ENCODE results near the gene HINT3. TPM values are rescaled to one million over a fixed set of nuclear protein-coding genes. Genes with fewer than 3 reads are reported as not detected.
A peak's percentile ranks its signal among the peaks of the same experiment; 100 is the strongest.
"Not testable (repeated sequence)": the region's sequence is repeated elsewhere in the genome, so short reads cannot be mapped to it uniquely, and the experiment has no call there.

HINT3 gene
- total RNA-seq, 2 experiments from 2014 or later = 10.6 to 10.8 TPM

DNA sequence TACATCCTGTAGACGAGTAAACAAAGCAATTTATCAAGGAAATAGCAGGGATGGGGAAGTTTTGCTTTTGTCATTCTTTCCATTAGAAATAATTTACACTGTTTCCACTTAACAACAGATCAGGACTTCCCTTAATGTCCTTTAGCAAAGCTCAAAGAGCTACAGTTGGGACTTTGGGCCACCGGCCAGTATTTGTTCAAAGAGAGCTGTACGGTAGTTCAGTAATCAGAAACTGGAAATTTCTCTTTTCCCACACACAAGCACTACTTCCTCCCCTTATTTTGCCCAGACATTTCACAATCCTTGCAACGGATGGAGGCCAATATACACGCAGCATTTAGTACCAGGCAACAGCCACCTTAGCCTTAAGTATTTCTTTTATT is 12.1 kb upstream of the HINT3 start:
- H3K27me3 Mint-ChIP-seq = peaks cover 23% of the 10 kb centered on the region

DNA sequence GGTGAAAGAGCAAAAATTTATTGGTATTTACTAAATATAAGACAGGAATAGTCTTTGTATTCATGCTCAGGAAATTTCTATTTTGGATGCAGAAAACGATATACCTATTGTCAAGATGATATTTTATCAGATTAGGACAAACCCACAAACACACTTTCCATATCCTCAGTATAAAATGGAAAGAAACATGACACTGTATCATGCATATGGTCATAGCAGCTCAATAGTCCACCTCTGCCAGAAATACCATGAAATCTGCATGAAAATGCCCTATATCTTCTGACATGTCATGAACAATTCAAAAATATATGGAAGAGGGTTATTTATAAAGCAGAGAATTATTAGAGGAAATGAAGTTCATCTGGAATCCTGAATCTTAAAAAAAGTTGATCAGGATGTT is 11.7 kb upstream of the HINT3 start:
- DNase-seq (no peak), ATAC-seq (ENCODE audit: low read depth) (no peak)
- H3K36me3 Mint-ChIP-seq = no peaks in the 10 kb centered on the region
- no peaks in the 10 kb centered on the region for H3K9me3 Mint-ChIP-seq
- H3K27me3 Mint-ChIP-seq = peaks cover 18% of the 10 kb centered on the region
- no peak overlapping the region for H3K27ac Mint-ChIP-seq
- POLR2A ChIA-PET = no interaction called here
- peaks cover 3% of the 10 kb centered on the region for H3K4me1 Mint-ChIP-seq
- no peak overlapping the region for H3K4me3 Mint-ChIP-seq

More for the DNA sequence above, 12.1 kb upstream of the HINT3 start:
- POLR2A ChIA-PET = no interaction called here
- ATAC-seq (ENCODE audit: low read depth) = no peak
- no peak for DNase-seq
- Mint-ChIP-seq H3K9me3 (no peaks in the 10 kb centered on the region), H3K36me3 (no peaks in the 10 kb centered on the region), H3K4me3 (no peak overlapping the region), H3K27ac (no peak overlapping the region), H3K4me1 (peaks cover 3% of the 10 kb centered on the region)

DNA sequence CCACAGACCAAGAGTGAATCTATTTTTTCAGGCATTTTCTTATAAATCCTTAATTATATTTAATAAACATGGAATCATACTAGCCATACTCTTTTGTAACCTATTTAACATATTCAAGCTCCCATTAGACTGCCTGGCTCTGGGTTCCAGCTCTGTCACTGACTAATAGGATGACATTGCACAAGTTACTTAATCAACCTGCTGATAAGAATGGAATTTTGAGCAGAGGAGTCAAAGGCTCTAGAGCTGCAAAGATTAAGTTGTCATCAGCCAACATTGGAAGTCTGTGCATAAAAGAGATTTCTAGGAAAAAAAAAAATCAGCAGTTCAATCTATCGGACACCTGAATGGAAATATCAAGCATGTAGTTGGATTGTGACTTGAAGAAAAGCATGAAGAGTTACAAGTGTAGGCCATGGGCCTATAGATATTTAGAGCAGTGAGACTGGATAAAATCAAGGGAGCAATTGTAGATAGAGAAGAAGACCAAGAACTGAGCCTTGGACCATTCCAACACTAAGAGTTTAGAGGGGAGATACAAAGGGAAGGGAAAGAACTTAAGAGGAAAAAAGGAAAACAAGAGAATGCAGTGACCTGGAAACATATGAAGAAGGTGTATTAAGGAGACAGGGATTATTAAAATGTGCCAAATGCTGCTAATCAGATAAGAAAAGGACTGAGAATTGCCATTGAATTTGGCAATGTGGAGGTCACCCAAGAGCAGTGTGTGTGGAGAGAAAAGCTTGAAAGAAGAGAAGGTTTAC is 11.0 kb upstream of the HINT3 start:
- POLR2A ChIA-PET = no interaction called here
- Mint-ChIP-seq H3K4me3 (no peak overlapping the region), H3K27me3 (peaks cover 17% of the 10 kb centered on the region)

DNA sequence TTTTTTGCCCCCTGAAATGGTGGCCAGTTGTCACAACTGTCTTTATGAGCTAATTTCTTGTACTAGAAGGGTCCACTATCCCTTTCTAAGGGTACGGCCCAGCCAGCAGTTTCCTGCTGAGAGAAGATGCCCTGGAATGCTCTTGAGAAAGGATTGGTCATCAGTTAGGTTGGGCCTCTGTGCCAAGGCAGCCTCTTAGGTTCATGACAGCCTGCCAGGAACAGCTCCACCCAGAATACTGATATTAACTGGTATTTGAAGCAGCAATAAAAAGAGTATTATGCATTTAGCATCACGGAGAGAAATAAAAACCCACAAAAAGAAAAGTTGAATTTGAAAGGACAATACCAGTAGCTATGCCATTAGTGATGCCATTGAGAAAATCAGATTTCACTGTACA is 9.0 kb upstream of the HINT3 start:
- H3K27me3 Mint-ChIP-seq = peaks cover 15% of the 10 kb centered on the region
- H3K4me1 Mint-ChIP-seq = peaks cover 3% of the 10 kb centered on the region
- POLR2A ChIA-PET = no interaction called here
- H3K36me3 Mint-ChIP-seq = no peaks in the 10 kb centered on the region
- DNase-seq (no peak), ATAC-seq (ENCODE audit: low read depth) (no peak)
- H3K4me3 Mint-ChIP-seq = no peak overlapping the region
- no peaks in the 10 kb centered on the region for H3K9me3 Mint-ChIP-seq
- H3K27ac Mint-ChIP-seq = no peak overlapping the region

More for the DNA sequence above, 11.0 kb upstream of the HINT3 start:
- ATAC-seq (ENCODE audit: low read depth) (no peak), DNase-seq (no peak)
- H3K27ac Mint-ChIP-seq = no peak overlapping the region
- H3K4me1 Mint-ChIP-seq = peaks cover 3% of the 10 kb centered on the region
- no peaks in the 10 kb centered on the region for H3K36me3 Mint-ChIP-seq
- H3K9me3 Mint-ChIP-seq = no peaks in the 10 kb centered on the region

DNA sequence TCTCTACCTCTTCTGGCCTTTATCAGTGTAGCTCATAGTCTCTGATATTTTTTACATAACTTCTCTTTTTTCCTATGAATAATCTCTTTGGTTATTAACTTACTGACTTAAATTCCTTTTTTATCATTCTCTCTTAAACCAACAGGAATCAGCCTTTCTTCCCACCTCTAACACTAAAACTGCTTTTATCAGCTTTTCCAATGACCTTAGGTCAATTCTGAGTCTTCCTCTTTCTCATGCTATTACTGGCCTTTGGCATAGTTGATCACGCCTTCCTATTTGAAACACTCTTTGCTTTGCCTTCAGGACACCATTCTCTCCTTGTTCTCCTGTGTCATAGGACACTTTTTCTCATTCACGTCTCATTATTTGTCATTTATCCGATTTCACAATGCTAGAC is 8.1 kb upstream of the HINT3 start:
- no peaks in the 10 kb centered on the region for H3K9me3 Mint-ChIP-seq
- peaks cover 12% of the 10 kb centered on the region for H3K27me3 Mint-ChIP-seq
- POLR2A ChIA-PET = no interaction called here
- no peaks in the 10 kb centered on the region for H3K4me1 Mint-ChIP-seq
- H3K4me3 Mint-ChIP-seq = no peak overlapping the region
- DNase-seq = no peak
- no peak overlapping the region for H3K27ac Mint-ChIP-seq
- no peaks in the 10 kb centered on the region for H3K36me3 Mint-ChIP-seq
- ATAC-seq (ENCODE audit: low read depth) = no peak

DNA sequence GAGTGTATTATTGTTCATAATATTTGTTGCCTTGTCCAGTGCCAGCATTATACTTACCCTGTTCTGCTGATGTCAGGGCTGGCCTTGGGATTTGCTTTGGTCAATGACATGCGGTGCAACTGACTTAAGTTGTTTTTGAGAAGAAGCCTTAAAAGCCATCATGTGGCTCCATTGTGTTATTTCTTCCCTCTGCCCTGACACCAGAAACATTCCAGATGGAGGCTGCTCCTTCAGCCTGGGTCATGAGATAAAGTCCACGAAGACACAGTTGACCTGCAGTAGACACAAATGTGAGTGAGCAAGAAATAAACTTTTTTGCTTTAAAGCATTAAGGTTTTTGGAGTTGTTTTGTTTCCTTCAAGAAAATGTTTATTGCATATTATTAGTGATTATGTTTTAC is 7.5 kb upstream of the HINT3 start:
- H3K9me3 Mint-ChIP-seq = no peaks in the 10 kb centered on the region
- H3K27ac Mint-ChIP-seq = no peak overlapping the region
- no peak for ATAC-seq (ENCODE audit: low read depth)
- no peaks in the 10 kb centered on the region for H3K36me3 Mint-ChIP-seq
- no peaks in the 10 kb centered on the region for H3K4me1 Mint-ChIP-seq
- H3K4me3 Mint-ChIP-seq = no peak overlapping the region
- no peak for DNase-seq
- peaks cover 12% of the 10 kb centered on the region for H3K27me3 Mint-ChIP-seq
- POLR2A ChIA-PET = no interaction called here

DNA sequence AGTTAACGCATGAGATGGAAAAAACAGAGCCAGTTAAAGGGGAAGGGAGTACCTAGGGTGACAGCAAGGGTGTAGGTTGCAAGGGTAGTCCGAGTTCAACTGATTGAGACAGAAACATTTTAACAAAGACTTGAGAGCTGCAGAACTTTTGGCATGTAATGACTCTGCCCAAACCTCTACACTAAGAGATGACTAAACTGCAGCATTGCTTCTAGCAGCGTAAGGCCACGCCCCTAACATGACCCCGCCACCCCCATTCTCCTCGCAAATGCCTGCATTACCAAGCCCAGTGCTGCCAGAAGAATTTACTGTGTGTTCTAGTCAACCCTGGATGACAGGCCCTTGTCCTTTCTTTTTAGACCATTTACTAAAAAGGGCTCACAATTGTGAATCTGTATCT is 6.3 kb upstream of the HINT3 start:
- no peaks in the 10 kb centered on the region for H3K9me3 Mint-ChIP-seq
- peaks cover 12% of the 10 kb centered on the region for H3K27me3 Mint-ChIP-seq
- H3K4me3 Mint-ChIP-seq = no peak overlapping the region
- ATAC-seq (ENCODE audit: low read depth) = no peak
- POLR2A ChIA-PET = no interaction called here
- H3K4me1 Mint-ChIP-seq = peaks cover 1% of the 10 kb centered on the region
- H3K36me3 Mint-ChIP-seq = no peaks in the 10 kb centered on the region
- no peak overlapping the region for H3K27ac Mint-ChIP-seq
- no peak for DNase-seq

DNA sequence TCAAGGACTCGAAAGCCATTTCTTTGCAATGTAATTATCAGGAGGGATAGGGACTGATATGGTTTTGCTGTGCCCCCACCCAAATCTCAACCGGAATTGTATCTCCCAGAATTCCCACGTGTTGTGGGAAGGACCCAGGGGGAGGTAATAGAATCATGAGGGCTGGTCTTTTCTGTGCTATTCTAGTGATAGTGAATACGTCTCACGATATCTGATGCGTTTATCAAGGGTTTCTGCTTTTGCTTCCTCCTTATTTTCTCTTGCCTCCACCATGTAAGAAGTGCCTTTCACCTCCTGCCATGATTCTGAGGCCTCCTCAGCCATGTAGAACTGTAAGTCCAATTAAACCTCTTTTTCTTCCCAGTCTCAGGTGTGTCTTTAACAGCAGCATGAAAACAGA is 5.9 kb upstream of the HINT3 start:
- H3K27me3 Mint-ChIP-seq = peaks cover 12% of the 10 kb centered on the region
- H3K36me3 Mint-ChIP-seq; H3K4me3 Mint-ChIP-seq; H3K4me1 Mint-ChIP-seq; H3K9me3 Mint-ChIP-seq; ATAC-seq (ENCODE audit: low read depth); H3K27ac Mint-ChIP-seq; DNase-seq: not testable (repeated sequence)
- POLR2A ChIA-PET = interaction anchor here (3.0 kb wide), 1 partner anchor 161 kb away, joined by 19 read pairs; the partner anchor contains the start of gene NCOA7

DNA sequence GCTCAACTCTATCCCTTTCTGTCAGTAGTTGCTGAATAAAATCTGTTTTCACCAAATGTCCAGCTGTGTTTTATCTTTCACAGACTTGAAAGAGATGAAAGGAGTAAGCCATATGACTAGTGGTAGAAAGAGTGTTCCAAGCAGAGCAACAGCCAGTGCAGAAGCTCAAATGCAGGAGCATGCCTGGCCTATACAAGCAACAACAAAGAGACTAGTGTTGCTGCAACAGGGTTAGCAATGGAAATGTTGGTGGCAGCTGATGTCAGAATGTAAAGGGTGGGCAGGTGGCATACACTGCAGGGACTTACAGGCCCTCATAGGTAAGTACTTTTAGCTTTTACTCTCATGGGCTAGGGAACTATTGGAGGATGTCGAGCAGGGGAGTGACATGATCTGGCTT is 5.2 kb upstream of the HINT3 start:
- Mint-ChIP-seq H3K4me3 (no peak overlapping the region), H3K4me1 (peaks cover 6% of the 10 kb centered on the region), H3K27ac (no peak overlapping the region), H3K9me3 (no peaks in the 10 kb centered on the region), H3K36me3 (no peaks in the 10 kb centered on the region), H3K27me3 (peaks cover 12% of the 10 kb centered on the region)
- POLR2A ChIA-PET = interaction anchor here (0.6 to 3.0 kb wide), 3 partner anchors 33 to 170 kb away, joined by 3 to 19 read pairs (median 9); partner anchors contain the start of gene NCOA7
- ATAC-seq (ENCODE audit: low read depth) = no peak
- DNase-seq = no peak

DNA sequence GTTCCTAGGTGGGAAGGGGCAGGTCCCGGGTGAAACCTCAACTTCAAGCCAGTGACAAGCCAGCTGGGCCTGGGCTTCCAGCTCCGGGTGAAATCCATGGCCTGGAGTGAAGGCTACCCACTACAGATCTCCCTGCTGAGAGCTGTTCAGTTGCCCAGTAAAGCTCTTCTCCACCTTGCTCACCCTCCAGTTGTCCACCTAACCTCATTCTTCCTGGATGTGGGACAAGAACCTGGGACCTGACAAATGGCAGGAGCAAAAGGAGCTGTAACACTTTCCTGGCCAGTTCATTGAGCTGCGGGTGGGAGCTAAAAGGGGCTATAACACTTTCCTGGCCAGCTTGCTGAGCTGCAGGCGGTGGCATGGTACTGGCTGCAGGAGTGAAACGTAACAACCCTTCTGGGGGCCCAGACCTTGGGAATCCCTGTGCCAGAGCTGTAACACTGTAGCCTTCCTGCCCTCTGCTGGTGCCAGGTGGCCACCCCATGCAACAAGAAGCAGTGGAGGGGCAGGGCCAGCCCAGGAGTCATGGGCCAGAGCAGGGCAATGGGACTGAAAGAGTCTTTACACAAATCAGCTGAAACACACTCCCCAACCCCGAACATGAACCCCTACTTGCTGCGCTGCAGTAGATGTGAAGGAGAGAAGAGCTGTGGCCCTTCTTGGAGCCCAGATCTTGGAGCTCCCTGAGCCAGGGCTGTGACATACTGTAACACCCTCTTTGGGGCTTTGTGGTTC is 3.6 kb upstream of the HINT3 start:
- H3K4me1 Mint-ChIP-seq = peaks cover 6% of the 10 kb centered on the region
- H3K27me3 Mint-ChIP-seq = peaks cover 10% of the 10 kb centered on the region
- POLR2A ChIA-PET = interaction anchor here (0.9 to 3.0 kb wide), 2 partner anchors 34 to 163 kb away, joined by 3 to 19 read pairs; partner anchors contain the start of gene NCOA7
- H3K27ac Mint-ChIP-seq = no peak overlapping the region
- no peaks in the 10 kb centered on the region for H3K36me3 Mint-ChIP-seq
- no peak overlapping the region for H3K4me3 Mint-ChIP-seq
- no peak for ATAC-seq (ENCODE audit: low read depth)
- peak; percentile 38 for DNase-seq
- no peaks in the 10 kb centered on the region for H3K9me3 Mint-ChIP-seq

DNA sequence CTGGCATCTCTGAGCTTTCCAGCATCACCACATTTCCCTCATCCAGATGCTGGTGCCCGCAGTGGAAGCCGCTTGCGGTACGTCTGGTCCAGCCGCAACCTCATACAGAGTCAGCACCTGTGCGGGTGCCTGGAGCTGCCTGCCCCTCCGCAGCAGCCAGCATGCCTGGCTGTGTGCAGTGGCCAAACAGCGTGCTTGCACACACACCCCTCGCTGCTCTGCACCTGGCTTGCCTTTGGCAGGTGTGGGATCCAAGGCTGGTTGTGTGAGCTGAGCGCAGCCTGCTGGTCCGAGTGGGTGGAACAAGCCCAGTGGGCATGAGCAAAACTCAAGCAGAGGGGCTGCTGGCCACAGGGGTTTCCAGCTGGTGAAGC is 3.1 kb upstream of the HINT3 start:
- Mint-ChIP-seq H3K4me1 (peaks cover 6% of the 10 kb centered on the region), H3K36me3 (no peaks in the 10 kb centered on the region), H3K27me3 (peaks cover 10% of the 10 kb centered on the region), H3K27ac (no peak overlapping the region), H3K4me3 (no peak overlapping the region), H3K9me3 (no peaks in the 10 kb centered on the region)
- POLR2A ChIA-PET = interaction anchor here (0.9 to 3.0 kb wide), 2 partner anchors 35 to 164 kb away, joined by 3 to 19 read pairs; partner anchors contain the start of gene NCOA7
- ATAC-seq (ENCODE audit: low read depth) (no peak), DNase-seq (no peak)

DNA sequence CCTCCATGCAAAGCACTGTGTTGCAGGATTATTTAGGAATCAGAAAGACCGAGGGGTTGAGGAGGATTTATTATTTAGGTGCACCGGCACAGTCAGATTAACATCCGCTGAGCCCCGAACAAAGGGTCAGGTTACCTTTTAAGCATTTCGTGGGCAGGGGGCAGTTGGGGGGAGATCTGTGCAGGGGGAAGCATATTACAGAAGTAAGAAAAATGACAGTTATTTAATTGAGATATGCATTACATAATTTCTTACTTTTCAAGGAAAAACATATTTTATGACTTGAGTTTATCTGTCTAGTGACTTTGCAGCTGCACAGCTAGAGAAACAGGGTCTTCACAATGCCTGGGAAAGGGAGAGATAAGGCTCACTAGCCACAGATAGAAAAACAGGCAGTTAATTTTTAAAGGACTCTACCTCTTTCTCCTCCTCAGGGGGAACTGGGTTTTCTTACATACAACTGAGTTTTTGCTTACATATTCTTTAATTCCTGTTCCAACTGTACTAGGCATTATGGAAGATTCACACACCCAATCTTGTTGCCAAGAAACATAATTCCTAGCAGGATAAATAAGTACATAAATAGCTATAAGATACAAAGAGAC is 1.7 kb upstream of the HINT3 start:
- Mint-ChIP-seq H3K36me3 (no peaks in the 10 kb centered on the region), H3K27ac (no peak overlapping the region), H3K4me3 (no peak overlapping the region), H3K9me3 (no peaks in the 10 kb centered on the region), H3K27me3 (peaks cover 10% of the 10 kb centered on the region), H3K4me1 (peaks cover 6% of the 10 kb centered on the region)
- DNase-seq (no peak), ATAC-seq (ENCODE audit: low read depth) (no peak)
- POLR2A ChIA-PET = interaction anchor here (0.5 to 3.4 kb wide), 3 partner anchors 36 to 164 kb away, joined by 3 to 63 read pairs (median 25); partner anchors contain the start of gene NCOA7

DNA sequence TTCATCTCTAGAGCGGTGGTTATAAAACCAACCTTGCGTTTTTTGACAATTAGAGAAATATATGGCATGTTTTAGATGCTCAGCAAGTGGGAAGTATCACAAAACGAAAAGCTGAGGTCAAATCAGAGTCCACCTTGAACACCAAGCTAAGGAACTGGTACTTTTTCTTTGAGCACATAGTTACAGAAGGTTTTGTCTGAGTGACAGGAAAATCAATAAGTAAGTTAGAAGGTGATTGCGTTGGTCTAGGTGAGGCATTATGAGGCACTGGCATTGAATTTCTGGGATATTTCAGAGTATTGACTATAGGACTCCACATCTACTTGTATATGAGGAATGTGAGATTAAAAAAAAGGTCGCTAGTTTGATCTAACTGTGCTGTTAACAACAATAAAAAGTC is 597 bp upstream of the HINT3 start:
- H3K36me3 Mint-ChIP-seq = no peaks in the 10 kb centered on the region
- H3K9me3 Mint-ChIP-seq = no peaks in the 10 kb centered on the region
- ATAC-seq (ENCODE audit: low read depth) = no peak
- H3K4me1 Mint-ChIP-seq = peaks cover 6% of the 10 kb centered on the region
- POLR2A ChIA-PET = interaction anchor here (0.6 to 3.4 kb wide), 5 partner anchors 31 to 655 kb away, joined by 3 to 63 read pairs (median 25); partner anchors contain the start of genes HDDC2 and NCOA7
- peak overlapping the region; percentile 75 for H3K27ac Mint-ChIP-seq
- no peak overlapping the region for H3K4me3 Mint-ChIP-seq
- DNase-seq = no peak
- peaks cover 7% of the 10 kb centered on the region for H3K27me3 Mint-ChIP-seq
